HG03095 (cell line): ENCODE data around the gene RPL28.

ENCODE experiments used
- ATAC-seq: cut with Tn5 transposase; IDR thresholded peaks from one replicate; pipeline ENCODE4 v1.9.1; 2021; ENCODE audit warnings: moderate library complexity; ENCODE audit not compliant: unreplicated experiment

RPL28 gene

DNA sequence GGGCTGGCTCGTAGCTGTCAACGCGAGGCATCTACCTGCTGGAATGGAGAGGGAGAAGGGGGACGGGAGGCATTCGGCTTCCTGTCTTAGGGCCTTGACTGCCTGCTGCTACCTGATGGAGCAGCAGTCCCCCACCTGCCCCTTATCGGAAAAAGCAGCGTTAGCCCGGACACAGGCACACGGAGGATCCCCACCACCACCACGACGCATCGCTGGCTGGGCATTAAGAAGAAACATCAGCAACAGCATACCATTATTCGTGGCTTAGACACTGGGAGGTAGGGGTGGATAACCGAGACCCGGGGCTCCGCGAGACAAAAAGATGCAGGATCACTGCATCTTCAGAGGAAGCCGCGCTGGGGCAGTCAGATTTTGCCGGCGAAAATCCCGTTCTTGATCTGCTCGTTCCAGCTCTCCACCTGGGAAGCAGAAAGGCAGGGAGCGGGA lies 32.4 kb upstream of the RPL28 start:
- no peak for ATAC-seq

- no peak for ATAC-seq
Measured at GRCh38 chr19:55353803-55354697, 31.7 kb upstream of the RPL28 start.

GRCh38 chr19:55354698-55355212 lies 31.0 kb upstream of the RPL28 start, which contains the start of gene COX6B2:
TSS of gene COX6B2 (minus strand) at chr19:55354719. CDS start at chr19:55354521, 198 bp downstream.
- ATAC-seq: no peak

- no peak for ATAC-seq
Measured at GRCh38 chr19:55355213-55355821, 30.4 kb upstream of the RPL28 start.

DNA sequence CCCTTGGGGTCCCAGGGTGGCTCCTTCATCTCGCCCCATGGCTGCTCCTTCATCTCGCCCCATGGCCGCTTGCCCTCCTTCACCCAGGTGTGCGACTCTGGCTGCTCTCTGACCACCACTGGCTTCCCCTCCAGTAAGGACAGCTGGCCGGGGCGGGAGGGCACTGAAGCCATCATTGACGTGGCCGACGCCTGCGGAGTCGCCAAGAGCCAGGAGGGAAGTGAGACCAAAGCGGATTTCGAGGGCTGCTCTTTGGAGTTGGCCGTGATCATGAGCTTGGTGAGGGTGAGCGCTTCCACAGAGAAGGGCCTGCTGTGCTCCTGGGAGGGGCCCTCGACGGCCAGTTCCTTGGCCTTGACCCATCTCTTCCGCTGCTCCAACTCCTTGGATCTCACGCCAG lies 27.2 kb upstream of the RPL28 start:
- ATAC-seq: no peak

DNA sequence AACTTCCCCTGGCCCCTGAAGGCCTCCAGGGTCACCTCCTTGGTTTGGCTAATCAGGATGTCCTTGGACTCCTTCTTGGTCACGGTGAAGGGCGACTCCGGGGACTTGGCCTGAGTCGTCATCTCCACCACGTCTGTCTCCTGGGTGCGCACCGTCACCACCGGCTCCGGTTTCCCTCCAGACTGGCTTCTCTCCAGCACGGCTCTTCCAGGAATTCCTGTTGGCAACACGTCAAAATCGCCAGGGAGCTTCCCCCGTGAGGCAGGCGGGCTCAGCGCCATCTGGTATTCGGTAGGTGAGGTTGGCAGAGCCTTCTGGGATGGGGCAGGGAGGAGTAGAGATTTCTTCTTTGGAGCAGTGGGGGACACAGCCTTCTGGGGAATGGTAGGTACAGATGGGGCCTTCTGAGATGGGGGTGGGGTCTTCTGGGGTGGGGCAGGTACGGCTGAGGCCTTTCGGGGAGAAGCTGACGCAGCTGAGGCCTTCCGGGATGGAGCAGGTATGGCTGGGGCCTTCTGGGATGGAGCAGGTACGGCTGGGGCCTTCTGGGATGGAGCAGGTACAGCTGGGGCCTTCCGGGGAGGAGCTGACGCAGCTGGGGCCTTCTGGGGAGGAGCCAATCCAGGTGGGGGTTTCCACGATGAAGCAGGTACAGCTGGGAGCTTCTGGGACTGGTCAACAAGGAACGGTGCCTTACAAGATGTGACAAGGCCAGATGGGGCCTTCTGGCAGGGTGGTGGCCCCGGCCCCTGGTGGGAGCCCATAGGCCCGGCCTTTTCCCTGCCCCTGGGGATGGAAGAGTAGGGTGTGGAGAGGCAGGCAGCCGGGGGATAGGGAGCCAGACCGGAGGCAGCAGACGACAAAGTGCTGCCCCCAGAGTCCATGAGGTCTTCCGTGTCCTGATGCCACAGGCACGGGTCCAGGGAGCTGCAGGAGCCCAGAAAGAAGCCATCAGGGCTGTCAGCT lies 26.5 kb upstream of the RPL28 start:
- no peak for ATAC-seq

DNA sequence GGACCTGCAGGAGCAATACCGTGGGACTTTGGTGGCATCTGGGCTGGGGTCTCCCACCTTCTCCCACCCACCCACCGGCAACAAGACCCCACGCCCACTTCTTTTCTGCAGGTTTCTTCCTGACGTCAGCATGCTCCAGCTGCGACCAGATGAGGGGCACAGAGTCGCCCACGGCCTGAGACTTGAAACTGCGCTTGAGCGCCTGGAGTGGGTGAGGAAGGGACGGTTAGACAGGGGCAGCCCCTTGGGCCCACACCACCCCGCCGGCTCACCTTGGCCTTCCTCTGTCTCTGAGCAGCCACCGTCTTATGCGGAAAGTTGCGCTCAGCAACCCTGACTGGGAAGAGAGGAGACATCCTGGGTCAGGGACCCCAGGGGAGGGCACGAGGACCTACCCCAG lies 24.8 kb upstream of the RPL28 start:
- ATAC-seq: no peak

GRCh38 chr19:55362174-55362989 lies 23.4 kb upstream of the RPL28 start:
- ATAC-seq: no peak

DNA sequence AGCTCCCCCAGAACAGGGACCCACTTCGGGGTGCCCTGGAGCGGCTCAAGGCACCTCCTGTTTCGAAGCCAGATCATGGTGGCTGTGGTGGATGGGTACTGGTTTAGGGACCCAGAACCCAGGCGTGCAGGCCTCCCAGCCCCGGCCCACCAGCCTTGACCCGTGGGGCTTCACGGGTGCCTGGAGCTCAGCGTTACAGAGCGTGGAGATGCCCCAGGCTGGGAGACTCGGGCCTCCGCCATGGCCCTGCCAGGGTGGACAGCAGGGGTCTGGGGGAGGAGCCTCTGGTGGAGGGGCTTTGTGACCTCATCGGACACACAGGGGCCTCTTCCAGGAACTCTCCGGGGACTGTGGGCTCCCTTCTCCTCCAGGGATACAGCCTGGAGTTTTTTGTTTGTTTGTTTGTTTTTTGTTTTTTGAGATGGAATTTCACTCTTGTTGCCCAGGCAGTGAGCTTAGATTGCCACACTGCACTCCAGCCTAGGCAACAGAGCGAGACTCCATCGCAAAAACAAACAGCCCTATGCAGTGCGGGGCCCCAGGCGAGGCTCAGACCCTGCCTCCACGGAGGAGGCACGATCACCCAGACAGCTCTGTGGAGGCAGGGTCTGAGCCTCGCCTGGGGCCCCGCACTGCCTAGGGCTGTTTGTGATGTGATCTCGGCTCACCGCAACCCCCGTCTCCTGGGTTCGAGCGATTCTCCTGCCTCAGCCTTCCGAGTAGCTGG lies 22.6 kb upstream of the RPL28 start, which contains the start of gene GARIN5B:
Gene GARIN5B, minus strand, starts transcription at position 271 of the 727 bp plus-strand sequence. Its CDS starts 194 bp downstream, at position 77.
- ATAC-seq: no peak

GRCh38 chr19:55365245-55365644 lies 20.5 kb upstream of the RPL28 start:
- ATAC-seq: no peak

DNA sequence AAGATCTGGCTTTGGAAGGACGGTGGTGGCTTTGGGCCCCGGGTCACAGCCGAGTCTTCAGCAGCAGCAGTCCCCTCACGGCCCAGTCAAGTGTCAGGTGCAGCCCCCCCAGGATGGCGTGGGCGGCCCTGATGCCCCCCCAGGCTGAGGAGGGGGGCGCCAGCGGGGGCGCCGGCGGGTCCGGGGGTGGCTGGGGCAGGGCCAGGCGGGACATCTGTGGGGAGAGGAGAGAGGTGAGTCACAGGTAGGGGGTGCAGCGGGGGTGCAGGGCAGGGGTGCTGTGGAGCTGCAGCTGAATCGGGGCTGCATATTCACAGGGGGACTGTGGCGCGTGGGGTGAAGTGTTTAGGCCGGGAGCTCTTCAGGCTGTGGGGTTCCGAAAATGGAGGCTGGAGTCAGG lies 19.8 kb upstream of the RPL28 start:
- no peak for ATAC-seq

DNA sequence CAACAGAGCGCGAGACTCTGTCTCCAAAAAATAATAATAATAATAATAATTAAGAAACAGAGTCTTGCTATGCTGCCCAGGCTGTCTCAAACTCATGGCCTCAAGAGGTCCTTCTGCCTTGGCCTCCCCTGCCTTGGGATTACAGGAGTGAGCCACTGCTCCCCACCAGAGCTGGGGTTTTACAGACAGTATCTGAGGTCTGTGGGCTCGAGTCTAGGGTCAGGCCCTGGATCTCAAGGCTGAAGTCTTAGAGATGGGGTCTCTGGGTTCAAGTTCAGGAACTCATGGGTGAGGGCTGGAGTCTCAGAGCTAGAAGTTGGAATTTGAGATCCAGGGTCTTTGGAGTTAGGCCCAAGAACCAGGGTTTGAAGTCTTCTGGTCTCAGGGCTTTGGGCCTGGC lies 18.9 kb upstream of the RPL28 start:
- ATAC-seq: no peak

DNA sequence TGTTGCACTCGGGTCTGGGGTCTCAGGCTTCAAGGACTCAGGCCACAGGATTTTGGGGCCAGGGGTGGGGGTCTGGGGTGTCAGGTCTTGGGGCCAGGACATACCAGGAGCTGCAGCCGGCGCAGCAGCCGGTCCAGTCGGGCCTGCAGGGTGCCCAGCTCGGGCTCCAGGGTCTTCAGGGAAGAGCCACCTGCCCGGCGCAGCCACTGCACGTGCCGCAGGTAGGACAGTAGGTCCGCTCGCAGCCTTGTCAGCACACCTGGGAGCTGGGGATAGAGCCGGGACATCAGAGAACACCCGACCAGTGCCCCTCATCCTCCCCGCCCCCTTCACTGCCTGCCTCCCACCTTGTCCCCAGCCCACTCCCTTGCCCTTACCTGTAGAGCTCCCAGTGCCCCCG lies 17.6 kb upstream of the RPL28 start:
- no peak for ATAC-seq

GRCh38 chr19:55368701-55369563 lies 16.8 kb upstream of the RPL28 start:
- no peak for ATAC-seq

DNA sequence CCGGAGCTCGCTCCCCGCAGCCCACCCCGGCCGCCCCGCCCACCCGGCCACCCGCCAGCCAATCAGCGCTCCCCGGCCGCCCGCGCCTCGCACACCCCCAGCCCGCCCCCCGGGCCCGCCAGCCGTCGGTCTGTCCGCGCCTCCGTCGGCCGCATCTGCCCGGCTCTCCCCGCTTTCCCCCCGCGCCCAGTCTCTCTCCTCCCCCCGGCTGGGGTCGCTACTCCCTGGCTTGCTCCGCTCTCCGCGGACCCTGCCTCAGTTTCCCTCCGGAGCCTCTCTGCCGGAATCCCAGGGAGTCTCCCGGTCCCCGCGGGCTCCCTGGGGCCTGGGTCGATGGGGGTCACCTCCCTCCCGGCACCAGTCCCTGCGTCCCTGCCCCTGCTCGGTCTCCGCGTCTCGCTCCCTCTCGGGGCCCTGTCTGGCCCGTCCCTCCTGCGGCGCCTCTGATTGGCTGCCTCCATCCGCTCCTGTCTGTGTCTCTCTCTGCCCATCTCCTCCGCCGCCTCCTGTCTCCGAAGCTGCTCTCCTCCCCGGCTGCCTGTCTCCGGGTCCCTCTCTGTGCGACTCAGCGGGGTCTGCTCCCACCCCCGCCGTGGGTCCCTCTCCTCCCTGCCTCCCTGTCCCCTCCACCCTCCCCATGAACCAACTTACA lies 16.0 kb upstream of the RPL28 start:
- no peak for ATAC-seq

GRCh38 chr19:55370305-55370988 lies 15.3 kb upstream of the RPL28 start, which contains the start of gene IL11:
TSS of gene IL11 (minus strand) at chr19:55370463. CDS start at chr19:55370310, 153 bp downstream.
- no peak for ATAC-seq
